Activated T-helper 17 cell treated with anti-CD3 and anti-CD28 coated beads, Interleukin-2, amount 50 U/mL, for 72 hours (primary cell): ENCODE data around the gene ATG7. TPM values are rescaled to one million over a fixed set of nuclear protein-coding genes. Genes with fewer than 3 reads are reported as not detected.
A peak's percentile ranks its signal among the peaks of the same experiment; 100 is the strongest.
"Not testable (repeated sequence)": the region's sequence is repeated elsewhere in the genome, so short reads cannot be mapped to it uniquely, and the experiment has no call there.

ENCODE experiments used
- ATAC-seq: fragments of 150-1000 bp; cut with Tn5 transposase; replicated peaks from 2 replicates; pipeline ENCODE4 v1.10.0; 2021; ENCODE audit warnings: mild to moderate bottlenecking, moderate library complexity
- H3K27ac Mint-ChIP-seq: one replicate; pipeline ENCODE4 v1.8.0; 2022; ENCODE audit warnings: mixed read lengths
- H3K27me3 Mint-ChIP-seq: one replicate; pipeline ENCODE4 v1.8.0; 2022; ENCODE audit warnings: mixed read lengths
- H3K36me3 Mint-ChIP-seq: one replicate; pipeline ENCODE4 v1.8.0; 2022; ENCODE audit warnings: low read depth, mild to moderate bottlenecking, mixed read lengths
- H3K4me1 Mint-ChIP-seq: one replicate; pipeline ENCODE4 v1.8.0; 2022; ENCODE audit warnings: mixed read lengths
- H3K4me3 Mint-ChIP-seq: one replicate; pipeline ENCODE4 v1.8.0; 2022; ENCODE audit warnings: mild to moderate bottlenecking, mixed read lengths
- H3K9me3 Mint-ChIP-seq: one replicate; pipeline ENCODE4 v1.8.0; 2022; ENCODE audit warnings: mixed read lengths
- total RNA-seq, 2 donors: library from RNA; stranded (reverse); gene quantifications; one replicate each; pipeline ENCODE4 v1.2.3, GENCODE V29; 2022

Gene ATG7
- total RNA-seq, 2 donors from 2014 or later, result 34.6 to 37.7 TPM

DNA sequence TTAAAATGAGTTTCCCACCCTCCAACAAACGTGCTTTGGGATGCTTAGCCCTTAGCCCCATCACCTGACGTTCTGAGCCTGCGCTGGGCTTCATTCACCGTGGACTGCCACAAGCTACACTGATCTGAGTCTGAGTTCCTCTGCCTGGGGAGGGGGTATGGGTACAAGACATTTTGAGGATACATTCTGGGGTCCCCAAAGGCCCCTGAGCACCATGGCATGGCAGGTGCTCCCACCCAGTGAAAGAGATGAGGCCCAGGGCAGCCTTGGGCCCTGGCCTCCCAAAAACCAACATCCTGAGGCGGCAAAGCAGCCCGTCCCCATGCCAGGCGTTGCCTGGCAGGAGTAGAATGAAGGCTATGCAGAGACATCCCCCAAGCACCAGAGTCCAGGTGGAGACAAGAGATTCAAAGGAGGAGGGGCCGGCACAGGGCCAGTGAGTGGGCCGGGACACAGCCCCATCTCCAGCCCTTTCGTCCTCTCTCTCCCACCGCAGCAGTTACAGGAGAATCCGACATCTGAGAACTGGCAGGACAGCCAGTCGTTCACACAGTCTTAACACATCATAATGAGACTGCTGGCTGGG, 297.1 kb downstream of the ATG7 start:
- Mint-ChIP-seq H3K27me3 (no peaks in the 10 kb centered on the region), H3K9me3 (no peaks in the 10 kb centered on the region), H3K27ac (no peak overlapping the region), H3K4me3 (no peak overlapping the region), H3K36me3 (peaks cover 25% of the 10 kb centered on the region), H3K4me1 (no peaks in the 10 kb centered on the region)
- ATAC-seq, result no peak

DNA sequence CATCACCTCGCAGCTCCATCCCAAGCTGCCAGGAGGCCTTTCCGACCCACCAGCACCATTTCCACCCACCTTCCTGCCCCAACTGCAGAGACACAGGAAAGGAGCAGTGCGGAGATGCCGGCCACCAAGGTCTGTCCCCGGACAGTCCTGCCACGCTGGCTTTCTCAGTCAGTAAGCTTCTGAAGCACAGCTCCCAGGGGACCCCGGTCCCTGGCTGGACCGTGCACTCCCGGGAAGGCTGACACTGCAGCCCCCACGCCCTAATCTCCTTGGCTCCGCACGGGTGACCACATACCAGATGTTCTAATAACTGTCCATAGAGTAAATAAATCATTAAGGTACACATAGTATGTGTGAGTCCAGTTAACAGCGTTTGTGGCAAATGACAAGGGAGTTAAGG, 298.1 kb downstream of the ATG7 start:
- Mint-ChIP-seq H3K4me1 (no peaks in the 10 kb centered on the region), H3K9me3 (no peaks in the 10 kb centered on the region), H3K36me3 (peaks cover 22% of the 10 kb centered on the region), H3K27ac (peak overlapping the region; percentile 66), H3K4me3 (no peak overlapping the region), H3K27me3 (no peaks in the 10 kb centered on the region)
- no peak for ATAC-seq

DNA sequence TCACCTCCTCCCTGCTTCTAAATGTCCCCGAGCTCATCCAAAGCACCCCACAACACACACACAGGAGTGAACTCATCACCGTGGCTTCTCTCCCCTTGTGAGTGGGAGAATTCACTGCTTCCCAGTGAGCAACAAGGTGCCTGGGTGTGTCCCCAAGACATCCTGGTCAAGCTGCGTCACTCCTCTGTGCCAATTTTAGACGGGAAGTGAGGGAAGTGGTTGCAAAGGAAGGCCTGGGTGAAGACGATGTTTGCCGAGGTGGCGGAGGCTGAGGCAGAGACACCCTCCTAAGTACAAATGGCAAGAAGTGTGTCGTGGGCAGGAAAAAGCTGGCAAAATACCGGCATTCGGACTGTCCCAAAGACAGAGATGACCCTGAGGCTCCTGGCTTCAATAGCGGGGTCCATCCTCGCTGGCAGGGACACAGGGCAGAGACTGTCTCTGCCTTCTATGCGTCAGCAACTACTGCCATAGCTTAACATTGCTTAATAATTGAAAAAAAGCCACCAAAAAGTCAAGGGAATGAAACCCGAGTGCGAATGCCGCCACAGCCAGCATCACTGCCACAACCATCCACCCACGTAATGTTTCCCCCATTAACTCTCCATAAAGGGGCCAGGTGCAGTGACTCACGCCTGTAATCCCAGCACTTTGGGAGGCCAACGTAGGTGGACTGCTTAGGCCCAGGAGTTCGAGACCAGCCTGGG, 298.7 kb downstream of the ATG7 start:
- Mint-ChIP-seq H3K4me3 (no peak overlapping the region), H3K4me1 (no peaks in the 10 kb centered on the region), H3K9me3 (no peaks in the 10 kb centered on the region), H3K27me3 (no peaks in the 10 kb centered on the region), H3K27ac (peak overlapping the region; percentile 66), H3K36me3 (peaks cover 15% of the 10 kb centered on the region)
- no peak for ATAC-seq

DNA sequence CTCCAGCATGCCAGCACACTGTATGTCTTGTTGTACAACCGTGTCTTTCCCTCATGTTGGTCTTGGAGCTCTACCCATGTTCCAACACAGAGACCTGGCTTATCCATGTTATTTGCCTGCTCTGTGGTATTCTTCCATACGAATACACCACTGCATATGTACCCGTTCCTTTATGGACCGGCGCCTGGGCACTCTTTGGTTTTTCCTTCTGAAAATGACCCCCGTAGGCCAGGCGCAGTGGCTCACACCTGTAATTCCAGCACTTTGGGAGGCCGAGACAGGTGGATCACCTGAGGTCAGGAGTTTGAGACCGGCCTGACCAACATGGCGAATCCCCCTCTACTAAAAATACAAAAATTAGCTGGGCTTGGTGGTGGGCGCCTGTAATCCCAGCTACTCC, 300.5 kb downstream of the ATG7 start:
- H3K27ac Mint-ChIP-seq, ATAC-seq, H3K36me3 Mint-ChIP-seq, H3K4me3 Mint-ChIP-seq, H3K9me3 Mint-ChIP-seq, H3K4me1 Mint-ChIP-seq, H3K27me3 Mint-ChIP-seq: not testable (repeated sequence)

DNA sequence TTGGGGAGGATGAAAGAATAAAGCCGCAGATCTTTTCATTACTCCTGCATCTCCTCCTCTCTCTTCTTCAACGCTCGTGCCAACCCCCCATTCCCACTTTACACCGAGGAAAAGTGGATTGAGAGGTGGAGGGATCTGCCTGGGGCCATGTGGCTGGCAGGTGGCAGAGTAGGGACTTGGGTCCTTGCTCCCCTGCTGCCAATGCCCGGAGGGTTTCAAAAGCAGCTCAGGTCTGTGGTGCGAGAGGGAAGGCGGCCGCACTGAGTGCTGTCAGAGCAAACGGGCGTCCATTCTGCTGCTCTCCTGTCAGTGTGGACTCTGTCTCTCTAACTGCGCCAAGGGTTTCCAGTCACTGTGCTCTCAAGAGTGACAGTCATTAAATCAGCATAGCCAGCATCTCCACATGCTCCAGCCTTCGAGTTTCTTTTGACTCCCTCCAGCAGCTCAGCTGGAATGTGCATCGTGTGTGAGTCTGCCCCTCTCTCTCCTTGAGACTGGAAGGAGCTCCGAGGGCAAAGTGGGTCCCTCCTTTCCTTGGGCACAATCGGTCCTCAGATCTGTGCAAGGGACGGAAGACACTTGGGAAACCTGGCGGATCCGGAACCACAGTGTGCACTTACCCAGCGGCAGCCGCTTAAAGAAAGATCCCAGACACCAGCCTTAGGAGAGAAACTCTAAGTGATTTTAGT, 302.9 kb downstream of the ATG7 start:
- Mint-ChIP-seq H3K36me3 (no peaks in the 10 kb centered on the region), H3K4me3 (no peak overlapping the region), H3K4me1 (peaks cover 16% of the 10 kb centered on the region), H3K27me3 (no peaks in the 10 kb centered on the region), H3K27ac (no peak overlapping the region), H3K9me3 (no peaks in the 10 kb centered on the region)
- ATAC-seq, result no peak

DNA sequence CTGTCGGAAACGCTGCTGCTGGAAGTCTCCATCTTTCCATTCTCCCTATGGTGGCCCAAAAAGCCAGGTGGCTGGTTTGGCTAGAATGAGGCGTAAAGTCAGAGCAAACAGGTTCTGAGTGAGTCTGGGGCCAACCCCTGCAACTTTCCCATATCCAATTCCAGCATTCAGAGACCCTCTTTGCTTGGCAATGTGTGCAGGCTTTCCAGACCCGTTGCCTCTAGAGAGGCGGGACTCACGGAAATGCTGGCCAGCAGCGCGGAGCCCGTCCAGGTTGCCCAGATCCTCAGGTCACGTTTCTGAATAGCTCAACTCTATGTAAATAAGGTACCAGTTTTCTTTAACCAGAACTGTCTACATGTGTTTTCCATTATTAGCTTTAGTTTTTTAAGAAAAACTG, 303.5 kb downstream of the ATG7 start:
- Mint-ChIP-seq H3K27ac (no peak overlapping the region), H3K4me1 (peaks cover 17% of the 10 kb centered on the region), H3K27me3 (no peaks in the 10 kb centered on the region), H3K9me3 (no peaks in the 10 kb centered on the region), H3K4me3 (no peak overlapping the region), H3K36me3 (no peaks in the 10 kb centered on the region)
- ATAC-seq, result no peak

DNA sequence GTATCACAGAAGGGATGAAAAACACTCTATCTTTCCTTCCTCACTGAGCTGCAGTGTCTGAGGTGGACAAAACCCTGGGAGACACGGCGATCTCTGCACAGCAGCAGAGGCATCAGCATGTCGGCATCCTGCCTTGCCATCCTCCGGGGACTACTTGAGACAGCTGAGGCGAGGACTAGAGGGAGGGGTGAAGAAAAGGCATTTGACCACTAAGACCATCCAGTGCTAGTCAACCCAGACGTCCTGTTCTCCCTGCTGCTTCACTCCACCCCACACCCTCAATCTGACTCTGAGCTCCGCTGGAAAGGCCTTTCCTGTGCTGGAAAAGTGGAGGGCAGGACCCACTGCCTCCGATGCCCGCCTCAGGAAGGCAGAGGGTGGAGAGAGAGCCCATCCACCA, 304.3 kb downstream of the ATG7 start:
- Mint-ChIP-seq H3K36me3 (no peaks in the 10 kb centered on the region), H3K27me3 (no peaks in the 10 kb centered on the region), H3K4me1 (peaks cover 17% of the 10 kb centered on the region), H3K27ac (no peak overlapping the region), H3K4me3 (no peak overlapping the region), H3K9me3 (no peaks in the 10 kb centered on the region)
- no peak for ATAC-seq

DNA sequence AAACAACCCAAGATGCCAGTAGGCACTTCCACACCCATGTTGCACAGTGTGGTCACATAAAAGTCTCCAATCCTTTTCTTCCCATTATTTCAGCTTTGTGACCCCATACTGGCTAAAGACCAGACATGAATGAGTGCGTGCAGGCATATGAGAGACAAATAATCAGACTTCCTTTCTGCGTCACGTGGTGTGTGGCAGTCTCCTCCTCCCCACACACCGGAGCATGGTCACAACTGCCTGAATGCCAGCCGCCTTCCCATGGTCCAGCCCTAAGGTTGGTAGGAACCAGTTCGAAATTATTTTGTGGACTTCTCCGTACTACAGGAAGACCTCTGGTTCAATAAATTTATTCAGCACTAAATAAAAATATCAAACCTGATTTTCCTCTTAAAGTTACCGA, 306.0 kb downstream of the ATG7 start:
- ATAC-seq, result no peak
- Mint-ChIP-seq H3K36me3 (no peaks in the 10 kb centered on the region), H3K4me3 (no peak overlapping the region), H3K9me3 (no peaks in the 10 kb centered on the region), H3K27me3 (no peaks in the 10 kb centered on the region), H3K27ac (peak overlapping the region; percentile 4), H3K4me1 (peaks cover 25% of the 10 kb centered on the region)

DNA sequence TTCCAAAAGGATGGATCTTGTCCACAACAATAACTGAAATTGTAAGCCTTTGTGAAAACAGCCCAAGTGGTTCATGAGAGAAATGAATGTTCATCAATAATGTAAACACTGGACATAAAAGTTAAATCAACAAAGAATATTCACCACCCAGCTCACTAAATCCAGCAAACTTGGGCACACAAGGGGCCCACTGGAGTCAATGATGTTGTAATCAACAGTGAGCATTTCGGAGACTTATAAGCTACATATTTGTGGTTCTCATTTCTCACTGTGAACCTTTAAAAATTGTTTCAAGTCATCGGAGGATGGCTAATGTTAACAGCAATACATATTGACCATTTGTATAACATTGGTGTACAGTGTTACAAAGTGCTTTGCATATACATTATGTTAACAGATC, 308.4 kb downstream of the ATG7 start:
- Mint-ChIP-seq H3K9me3 (no peaks in the 10 kb centered on the region), H3K27ac (no peak overlapping the region)
- no peak for ATAC-seq

DNA sequence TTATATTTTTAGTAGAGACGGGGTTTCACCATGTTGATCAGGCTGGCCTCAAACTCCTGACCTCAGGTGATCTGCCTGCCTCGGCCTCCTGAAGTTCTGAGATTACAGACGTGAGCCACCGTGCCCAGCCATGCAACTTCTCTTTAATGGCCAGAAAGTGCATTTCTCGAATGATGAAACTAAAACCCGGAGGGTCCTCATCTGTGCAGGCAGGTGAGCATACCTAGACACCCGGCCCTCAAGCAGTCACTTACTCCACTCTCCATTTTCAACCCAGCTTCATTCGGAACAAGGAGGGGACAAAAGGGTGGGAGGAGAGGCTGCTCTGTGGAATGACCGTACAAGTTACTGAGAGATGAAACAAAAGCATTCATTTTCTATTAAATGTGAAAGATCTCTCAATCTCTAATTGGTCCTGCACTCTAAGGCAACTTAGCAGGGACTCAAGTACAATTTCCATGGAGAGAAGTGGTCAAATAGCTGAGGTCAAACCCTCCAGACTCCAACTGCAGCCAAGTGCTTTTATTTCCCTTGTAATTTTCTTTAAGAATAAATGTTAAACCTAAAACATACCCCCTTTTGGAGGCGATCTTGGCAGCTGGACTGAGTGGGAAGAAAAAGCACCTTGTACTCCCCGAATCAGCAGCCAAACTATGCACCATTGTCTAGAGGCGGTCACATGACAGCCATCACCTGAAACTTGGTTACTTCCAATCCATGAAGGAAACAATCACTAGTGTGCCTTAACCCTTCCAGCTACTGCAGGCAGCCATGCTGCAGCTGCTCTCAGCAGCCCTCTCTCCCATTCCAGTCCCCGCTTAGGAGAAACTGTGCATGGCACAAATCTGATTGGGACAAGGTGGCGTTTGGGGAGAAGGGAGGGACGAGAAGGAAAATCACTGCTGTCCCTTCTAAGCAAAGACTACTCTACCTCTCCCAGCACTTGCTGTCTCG, 309.3 kb downstream of the ATG7 start:
- no peak overlapping the region for H3K4me3 Mint-ChIP-seq
- H3K9me3 Mint-ChIP-seq, result no peaks in the 10 kb centered on the region
- H3K27ac Mint-ChIP-seq, result no peak overlapping the region
- H3K36me3 Mint-ChIP-seq, result peaks cover 12% of the 10 kb centered on the region
- no peak for ATAC-seq
- peaks cover 36% of the 10 kb centered on the region for H3K4me1 Mint-ChIP-seq
- no peaks in the 10 kb centered on the region for H3K27me3 Mint-ChIP-seq

More for the DNA sequence above, 308.4 kb downstream of the ATG7 start:
- H3K36me3 Mint-ChIP-seq, result peaks cover 9% of the 10 kb centered on the region
- H3K4me3 Mint-ChIP-seq, result no peak overlapping the region
- peaks cover 28% of the 10 kb centered on the region for H3K4me1 Mint-ChIP-seq
- H3K27me3 Mint-ChIP-seq, result no peaks in the 10 kb centered on the region

DNA sequence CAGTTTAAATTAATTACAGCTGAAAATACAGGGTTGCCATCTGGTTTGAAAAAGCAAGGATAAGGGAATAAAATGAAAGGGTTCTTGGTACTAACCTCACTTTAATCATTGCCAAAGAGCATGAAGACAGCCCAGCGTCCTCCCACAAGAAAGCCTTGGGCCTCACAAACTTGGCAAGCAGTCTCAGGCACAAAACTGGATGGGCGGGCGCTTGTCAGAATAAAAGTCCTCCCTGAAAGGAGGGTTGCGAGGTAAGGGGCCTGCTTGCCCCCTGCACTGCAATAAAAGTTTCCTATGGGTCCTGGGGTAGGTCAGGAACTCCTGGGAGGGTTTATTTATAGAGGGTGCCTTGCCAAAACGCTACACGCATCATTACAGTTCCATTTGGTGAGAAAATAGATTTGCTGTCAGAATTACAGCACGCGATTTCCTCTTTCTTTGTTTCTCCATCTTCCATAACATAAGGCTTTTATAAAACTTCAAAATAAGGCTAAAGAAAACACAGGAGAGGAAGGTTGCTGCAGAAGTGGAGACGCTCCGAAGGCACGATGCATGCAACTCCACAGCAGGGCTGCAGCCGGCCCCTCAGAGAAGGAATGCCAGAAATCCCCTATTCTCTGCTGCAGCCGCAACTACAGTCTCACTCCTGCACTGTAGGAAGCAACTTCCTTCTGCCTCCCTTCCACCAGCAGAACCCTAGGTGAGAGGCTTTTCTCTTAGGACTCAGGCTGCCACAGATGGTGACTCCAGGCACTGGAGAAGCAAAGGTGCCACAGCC, 310.2 kb downstream of the ATG7 start:
- peaks cover 15% of the 10 kb centered on the region for H3K36me3 Mint-ChIP-seq
- H3K9me3 Mint-ChIP-seq, result no peaks in the 10 kb centered on the region
- no peak overlapping the region for H3K4me3 Mint-ChIP-seq
- peaks cover 38% of the 10 kb centered on the region for H3K4me1 Mint-ChIP-seq
- H3K27me3 Mint-ChIP-seq, result no peaks in the 10 kb centered on the region
- peak overlapping the region; percentile 14 for H3K27ac Mint-ChIP-seq
- ATAC-seq, result no peak

DNA sequence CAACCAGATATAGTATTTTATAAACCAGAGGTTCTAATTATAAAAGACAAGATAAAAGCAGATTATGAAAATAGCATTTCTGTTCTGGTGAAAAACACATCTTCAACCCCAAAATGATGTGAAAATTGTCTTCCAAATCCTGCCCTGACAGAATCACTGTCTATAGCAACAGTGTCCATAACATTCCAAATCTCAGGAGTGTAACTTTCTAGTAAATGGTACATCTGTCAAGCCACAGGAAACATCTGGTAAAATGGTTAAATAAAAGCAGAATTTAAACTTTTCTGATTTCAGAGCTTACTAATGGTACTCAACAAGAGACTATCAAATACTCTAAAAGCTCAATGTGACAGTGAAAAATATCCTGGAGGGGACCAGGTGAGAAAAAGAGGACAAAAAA, 311.0 kb downstream of the ATG7 start:
- Mint-ChIP-seq H3K27me3 (no peaks in the 10 kb centered on the region), H3K27ac (peak overlapping the region; percentile 14), H3K4me3 (no peak overlapping the region), H3K4me1 (peaks cover 36% of the 10 kb centered on the region), H3K36me3 (peaks cover 15% of the 10 kb centered on the region), H3K9me3 (no peaks in the 10 kb centered on the region)
- ATAC-seq, result no peak

DNA sequence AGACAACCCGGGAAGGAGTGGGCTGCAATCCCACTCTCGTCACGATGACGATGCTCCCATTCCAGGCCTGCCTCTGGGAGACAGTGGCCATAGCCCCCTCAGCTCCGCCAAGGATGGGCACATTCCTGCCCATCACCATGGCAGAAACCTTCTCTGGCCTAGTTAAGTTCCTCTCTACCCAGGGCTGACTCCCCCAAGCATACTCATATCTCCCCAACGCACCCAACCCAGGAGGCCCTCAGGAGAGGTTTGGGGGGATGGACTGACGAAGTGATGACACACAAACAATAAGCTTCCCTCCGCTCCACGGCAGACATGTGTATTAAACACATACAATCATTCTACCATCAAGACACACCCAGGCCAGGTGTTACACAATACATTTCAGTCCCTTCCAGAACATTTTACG, 311.4 kb downstream of the ATG7 start:
- Mint-ChIP-seq H3K27ac (no peak overlapping the region), H3K27me3 (no peaks in the 10 kb centered on the region), H3K9me3 (no peaks in the 10 kb centered on the region), H3K4me3 (no peak overlapping the region), H3K4me1 (peaks cover 40% of the 10 kb centered on the region), H3K36me3 (peaks cover 15% of the 10 kb centered on the region)
- ATAC-seq, result no peak

DNA sequence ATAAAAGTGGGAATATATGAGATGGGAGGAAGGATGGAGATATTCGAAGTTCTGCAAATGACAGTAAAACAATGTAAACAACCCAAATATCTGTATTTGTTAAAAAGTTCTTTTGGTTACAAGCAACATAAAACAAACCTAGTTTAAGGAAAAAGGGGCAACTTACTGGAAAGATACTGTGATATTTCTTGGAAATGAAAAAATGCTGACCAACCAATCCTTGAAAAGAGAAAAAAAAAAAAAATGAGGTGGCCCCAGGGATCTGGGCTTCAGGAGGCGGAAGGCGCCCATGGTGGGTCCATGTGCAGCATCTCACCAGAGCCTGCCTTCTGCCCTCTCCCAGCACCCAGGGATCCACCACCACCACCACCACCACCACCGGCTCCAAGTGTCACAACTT, 312.4 kb downstream of the ATG7 start:
- no peak for ATAC-seq
- Mint-ChIP-seq H3K27ac (peak overlapping the region; percentile 45), H3K9me3 (no peaks in the 10 kb centered on the region), H3K27me3 (no peaks in the 10 kb centered on the region), H3K4me3 (no peak overlapping the region), H3K4me1 (peaks cover 45% of the 10 kb centered on the region), H3K36me3 (peaks cover 15% of the 10 kb centered on the region)
